KMS-11 (cell line): Measurements from ENCODE around the gene TEX2.

ENCODE experiments used
- H2AFZ ChIP-seq: fragments of 200-600 bp; sonication (generic); 2 replicates; pipeline ENCODE4 v1.6.1; 2016; ENCODE audit warnings: antibody characterized with exemption, mixed run types, low read depth
- H3K27ac ChIP-seq: fragments of 200-600 bp; sonication (generic); 2 replicates; pipeline ENCODE4 v1.6.1; 2016; ENCODE audit warnings: mild to moderate bottlenecking, mixed run types
- H3K27me3 ChIP-seq: fragments of 200-600 bp; sonication (generic); 2 replicates; pipeline ENCODE4 v1.6.1; 2017; ENCODE audit warnings: mild to moderate bottlenecking, low read depth, mixed run types, moderate library complexity; ENCODE audit not compliant: insufficient read depth
- H3K36me3 ChIP-seq: fragments of 200-600 bp; sonication (generic); 2 replicates; pipeline ENCODE4 v1.6.1; 2017; ENCODE audit warnings: mild to moderate bottlenecking, mixed run types; ENCODE audit not compliant: insufficient read depth
- H3K4me1 ChIP-seq: fragments of 200-600 bp; sonication (generic); 2 replicates; pipeline ENCODE4 v1.6.1; 2016; ENCODE audit warnings: mild to moderate bottlenecking, low read depth, mixed run types; ENCODE audit not compliant: poor library complexity, severe bottlenecking
- H3K4me2 ChIP-seq: fragments of 200-600 bp; sonication (generic); 2 replicates; pipeline ENCODE4 v1.7.0; 2016; ENCODE audit warnings: mild to moderate bottlenecking, mixed run types
- H3K4me3 ChIP-seq: fragments of 200-600 bp; sonication (generic); IDR thresholded peaks from 2 replicates; pipeline ENCODE4 v1.6.1; 2017; ENCODE audit warnings: low read depth, low read length, mixed read lengths; ENCODE audit not compliant: insufficient read depth
- H3K79me2 ChIP-seq: fragments of 200-600 bp; sonication (generic); 2 replicates; pipeline ENCODE4 v1.6.1; 2016; ENCODE audit warnings: low read depth, mixed run types; ENCODE audit not compliant: insufficient read depth
- H3K9ac ChIP-seq: fragments of 200-600 bp; sonication (generic); 2 replicates; pipeline ENCODE4 v1.6.1; 2016; ENCODE audit warnings: mild to moderate bottlenecking, mixed run types
- H4K20me1 ChIP-seq: fragments of 200-600 bp; sonication (generic); 2 replicates; pipeline ENCODE4 v1.6.1; 2016; ENCODE audit warnings: mild to moderate bottlenecking, mixed run types; ENCODE audit not compliant: insufficient read depth
- TF ChIP-seq, protein P1 (sequence below): fragments of 200-600 bp; sonication (generic); conservative IDR thresholded peaks from 2 replicates; pipeline ENCODE4 v1.6.1; 2017; ENCODE audit warnings: low read depth, mild to moderate bottlenecking, antibody characterized with exemption, low read length, moderate library complexity, mixed read lengths

The TEX2 gene

DNA sequence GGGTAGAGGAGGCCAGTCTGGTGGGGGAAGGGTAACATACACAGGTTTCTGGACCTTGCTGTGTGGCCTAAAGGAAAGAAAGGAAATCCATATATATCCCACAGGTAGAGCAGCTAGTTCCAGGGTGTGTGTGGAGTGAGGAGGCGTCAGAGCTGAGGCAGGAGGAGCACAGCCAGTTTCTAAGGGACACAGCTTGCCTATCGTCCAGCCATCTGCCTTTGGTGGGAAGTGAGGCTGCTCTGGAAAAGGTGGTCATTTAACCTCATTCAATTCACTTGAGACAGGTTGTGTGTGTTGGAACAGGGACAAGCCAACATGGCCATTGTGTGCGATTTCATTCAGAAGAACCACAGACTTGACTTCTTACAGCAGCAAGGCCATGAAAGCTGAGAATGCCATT, 96.2 kb downstream of the TEX2 start:
- Histone ChIP-seq H2AFZ (no peak overlapping the region), H4K20me1 (no peaks in the 10 kb centered on the region), H3K27me3 (no peaks in the 10 kb centered on the region), H3K79me2 (no peaks in the 10 kb centered on the region), H3K4me2 (no peak overlapping the region), H3K9ac (no peak overlapping the region), H3K4me1 (no peaks in the 10 kb centered on the region), H3K4me3 (no peak overlapping the region), H3K27ac (no peak overlapping the region), H3K36me3 (no peaks in the 10 kb centered on the region)
- TF ChIP-seq, protein P1, sequence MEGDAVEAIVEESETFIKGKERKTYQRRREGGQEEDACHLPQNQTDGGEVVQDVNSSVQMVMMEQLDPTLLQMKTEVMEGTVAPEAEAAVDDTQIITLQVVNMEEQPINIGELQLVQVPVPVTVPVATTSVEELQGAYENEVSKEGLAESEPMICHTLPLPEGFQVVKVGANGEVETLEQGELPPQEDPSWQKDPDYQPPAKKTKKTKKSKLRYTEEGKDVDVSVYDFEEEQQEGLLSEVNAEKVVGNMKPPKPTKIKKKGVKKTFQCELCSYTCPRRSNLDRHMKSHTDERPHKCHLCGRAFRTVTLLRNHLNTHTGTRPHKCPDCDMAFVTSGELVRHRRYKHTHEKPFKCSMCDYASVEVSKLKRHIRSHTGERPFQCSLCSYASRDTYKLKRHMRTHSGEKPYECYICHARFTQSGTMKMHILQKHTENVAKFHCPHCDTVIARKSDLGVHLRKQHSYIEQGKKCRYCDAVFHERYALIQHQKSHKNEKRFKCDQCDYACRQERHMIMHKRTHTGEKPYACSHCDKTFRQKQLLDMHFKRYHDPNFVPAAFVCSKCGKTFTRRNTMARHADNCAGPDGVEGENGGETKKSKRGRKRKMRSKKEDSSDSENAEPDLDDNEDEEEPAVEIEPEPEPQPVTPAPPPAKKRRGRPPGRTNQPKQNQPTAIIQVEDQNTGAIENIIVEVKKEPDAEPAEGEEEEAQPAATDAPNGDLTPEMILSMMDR, result no peak

DNA sequence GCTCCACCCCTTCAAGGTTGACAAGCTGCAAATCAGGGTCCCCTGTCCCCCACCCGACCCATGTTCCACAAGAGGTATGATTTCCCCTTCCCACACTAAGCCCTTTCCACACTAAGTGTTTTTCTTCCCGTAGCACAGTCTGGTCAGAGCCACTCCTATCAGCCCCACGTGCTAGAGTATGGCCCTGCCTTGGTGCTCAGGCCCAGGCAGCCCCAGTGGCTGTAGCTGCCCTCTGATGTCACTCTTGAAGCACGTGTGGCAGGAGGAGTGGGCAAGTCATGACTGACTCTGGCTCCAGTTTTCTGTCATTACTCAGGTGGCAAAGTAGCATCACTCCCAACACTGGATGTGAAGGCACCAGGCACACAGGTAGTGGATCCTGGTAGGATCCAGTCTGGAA, 97.7 kb downstream of the TEX2 start:
- Histone ChIP-seq H3K27ac (no peak overlapping the region), H3K9ac (no peak overlapping the region), H3K27me3 (no peaks in the 10 kb centered on the region), H3K36me3 (no peaks in the 10 kb centered on the region), H3K4me2 (no peak overlapping the region), H3K4me1 (no peaks in the 10 kb centered on the region), H3K4me3 (no peak overlapping the region), H4K20me1 (no peaks in the 10 kb centered on the region), H2AFZ (no peak overlapping the region), H3K79me2 (no peaks in the 10 kb centered on the region)
- TF ChIP-seq, protein P1, result no peak

- Histone ChIP-seq H3K27ac (no peak overlapping the region), H3K79me2 (no peaks in the 10 kb centered on the region), H4K20me1 (no peaks in the 10 kb centered on the region), H3K9ac (no peak overlapping the region), H3K27me3 (no peaks in the 10 kb centered on the region), H3K4me1 (no peaks in the 10 kb centered on the region), H2AFZ (no peak overlapping the region), H3K4me2 (no peak overlapping the region), H3K36me3 (no peaks in the 10 kb centered on the region), H3K4me3 (no peak overlapping the region)
- TF ChIP-seq, protein P1, result no peak
These were observed 98.3 kb downstream of the TEX2 start for GRCh38 chr17:64164596-64165285.

- H3K27me3 ChIP-seq, result no peaks in the 10 kb centered on the region
- no peak overlapping the region for H2AFZ ChIP-seq
- H3K36me3 ChIP-seq, result no peaks in the 10 kb centered on the region
- no peaks in the 10 kb centered on the region for H3K79me2 ChIP-seq
- TF ChIP-seq, protein P1, result no peak
- no peak overlapping the region for H3K27ac ChIP-seq
- no peaks in the 10 kb centered on the region for H4K20me1 ChIP-seq
- H3K4me3 ChIP-seq, result no peak overlapping the region
- no peak overlapping the region for H3K4me2 ChIP-seq
- no peaks in the 10 kb centered on the region for H3K4me1 ChIP-seq
- no peak overlapping the region for H3K9ac ChIP-seq
These were observed 99.6 kb downstream of the TEX2 start for GRCh38 chr17:64163468-64163867.
